Neural progenitor cell (in vitro differentiated cells): ENCODE results near the gene GLO1. TPM values are rescaled to one million over a fixed set of nuclear protein-coding genes. Genes with fewer than 3 reads are reported as not detected.

Experiments used
- DNase-seq: peaks from one replicate; pipeline ENCODE4 v3.0.0-alpha.2; 2016; ENCODE audit warnings: low spot score
- H2AFZ ChIP-seq: fragments of 200-600 bp; sonication (generic); replicated peaks from 2 replicates; pipeline ENCODE4 v1.6.1; 2016; ENCODE audit warnings: antibody characterized with exemption
- H3F3A ChIP-seq: fragments of 200-600 bp; sonication (generic); 2 replicates; pipeline ENCODE4 v1.6.1; 2016; ENCODE audit warnings: antibody characterized with exemption, low read depth
- H3K27ac ChIP-seq: fragments of 200-600 bp; sonication (generic); 2 replicates; pipeline ENCODE4 v1.5.1; 2016; ENCODE audit warnings: mild to moderate bottlenecking
- H3K27me3 ChIP-seq: fragments of 200-600 bp; sonication (generic); 2 replicates; pipeline ENCODE4 v1.6.1; 2016; ENCODE audit warnings: mild to moderate bottlenecking, moderate library complexity
- H3K36me3 ChIP-seq: fragments of 200-600 bp; sonication (generic); 2 replicates; pipeline ENCODE4 v1.5.1; 2016
- H3K4me1 ChIP-seq: fragments of 200-600 bp; sonication (generic); 2 replicates; pipeline ENCODE4 v1.6.1; 2016; ENCODE audit warnings: mixed run types
- H3K4me2 ChIP-seq: fragments of 200-600 bp; sonication (generic); 2 replicates; pipeline ENCODE4 v1.6.1; 2016
- H3K4me3 ChIP-seq: fragments of 200-600 bp; sonication (generic); 2 replicates; pipeline ENCODE4 v1.5.1; 2016
- H3K79me2 ChIP-seq: fragments of 200-600 bp; sonication (generic); 2 replicates; pipeline ENCODE4 v1.6.1; 2016; ENCODE audit warnings: low read depth
- H3K9ac ChIP-seq: fragments of 200-600 bp; sonication (generic); 2 replicates; pipeline ENCODE4 v1.6.1; 2016
- H3K9me3 ChIP-seq: fragments of 200-600 bp; sonication (generic); 2 replicates; pipeline ENCODE4 v1.5.1; 2016; ENCODE audit warnings: low read depth
- H4K20me1 ChIP-seq: fragments of 200-600 bp; sonication (generic); 2 replicates; pipeline ENCODE4 v1.6.1; 2016; ENCODE audit warnings: low read depth
- H3K27ac Mint-ChIP-seq: 3 replicates; pipeline ENCODE4 v1.8.0; 2021; ENCODE audit warnings: mixed read lengths
- H3K27me3 Mint-ChIP-seq: 2 replicates; pipeline ENCODE4 v1.8.0; 2022; ENCODE audit warnings: low read depth, mild to moderate bottlenecking, inconsistent platforms, moderate library complexity, mixed read lengths; ENCODE audit not compliant: insufficient read depth
- H3K36me3 Mint-ChIP-seq: 3 replicates; pipeline ENCODE4 v1.8.0; 2021; ENCODE audit warnings: mixed read lengths
- H3K4me1 Mint-ChIP-seq: 3 replicates; pipeline ENCODE4 v1.8.0; 2021; ENCODE audit warnings: mixed read lengths
- H3K4me3 Mint-ChIP-seq: 3 replicates; pipeline ENCODE4 v1.8.0; 2021; ENCODE audit warnings: mild to moderate bottlenecking, moderate library complexity, mixed read lengths
- H3K9me3 Mint-ChIP-seq: 3 replicates; pipeline ENCODE4 v1.8.0; 2020; ENCODE audit warnings: mixed read lengths
- CTCF ChIP-seq: fragments of 200-600 bp; sonication (generic); IDR thresholded peaks from 2 replicates; pipeline ENCODE4 v1.5.1; 2017; ENCODE audit warnings: antibody characterized with exemption, mild to moderate bottlenecking
- EZH2 ChIP-seq: fragments of 200-600 bp; sonication (generic); IDR thresholded peaks from 2 replicates; pipeline ENCODE4 v1.6.1; 2017; ENCODE audit warnings: antibody characterized with exemption, mild to moderate bottlenecking, moderate library complexity
- EZH2phosphoT487 ChIP-seq: fragments of 200-600 bp; sonication (generic); IDR thresholded peaks from 2 replicates; pipeline ENCODE4 v1.6.1; 2017; ENCODE audit warnings: antibody characterized with exemption
- total RNA-seq: library from RNA; depleted of rRNA; stranded (reverse); fragments of >200 nt; gene quantifications from 2 replicates; pipeline ENCODE4 v1.2.3, GENCODE V29; 2015; ENCODE audit warnings: low replicate concordance

GLO1 gene
- total RNA-seq, 1 donor from 2014 or later, result 525 TPM

GRCh38 chr6:38646166-38646878 is 56.6 kb downstream of the GLO1 start:
- Histone ChIP-seq H4K20me1 (no peaks in the 10 kb centered on the region), H3K27ac (no peak overlapping the region), H2AFZ (no peak overlapping the region), H3K4me1 (peaks cover 4% of the 10 kb centered on the region), H3K4me2 (no peak overlapping the region), H3K27me3 (no peaks in the 10 kb centered on the region), H3K9ac (no peak overlapping the region), H3K36me3 (no peaks in the 10 kb centered on the region), H3K9me3 (no peaks in the 10 kb centered on the region), H3F3A (no peaks in the 10 kb centered on the region), H3K79me2 (no peaks in the 10 kb centered on the region), H3K4me3 (no peak overlapping the region)
- TF ChIP-seq EZH2phosphoT487 (no peak), CTCF (no peak), EZH2 (no peak)
- Mint-ChIP-seq H3K27ac (no peak overlapping the region), H3K4me3 (no peak overlapping the region), H3K36me3 (peaks cover 5% of the 10 kb centered on the region), H3K9me3 (no peaks in the 10 kb centered on the region), H3K4me1 (no peaks in the 10 kb centered on the region), H3K27me3 (peaks cover 3% of the 10 kb centered on the region)
- no peak for DNase-seq

GRCh38 chr6:38644951-38645350 is 58.0 kb downstream of the GLO1 start:
- H3F3A ChIP-seq, result peaks cover 9% of the 10 kb centered on the region
- no peak overlapping the region for H2AFZ ChIP-seq
- DNase-seq, result no peak
- H3K4me2 ChIP-seq, result no peak overlapping the region
- Mint-ChIP-seq H3K4me1 (peaks cover 6% of the 10 kb centered on the region), H3K36me3 (peaks cover 4% of the 10 kb centered on the region), H3K27ac (no peak overlapping the region), H3K9me3 (no peaks in the 10 kb centered on the region), H3K4me3 (no peak overlapping the region), H3K27me3 (peaks cover 8% of the 10 kb centered on the region)
- peaks cover 11% of the 10 kb centered on the region for H3K4me1 ChIP-seq
- no peak overlapping the region for H3K9ac ChIP-seq
- H4K20me1 ChIP-seq, result no peaks in the 10 kb centered on the region
- H3K9me3 ChIP-seq, result no peaks in the 10 kb centered on the region
- H3K27me3 ChIP-seq, result no peaks in the 10 kb centered on the region
- H3K36me3 ChIP-seq, result no peaks in the 10 kb centered on the region
- H3K27ac ChIP-seq, result no peak overlapping the region
- no peak overlapping the region for H3K4me3 ChIP-seq
- TF ChIP-seq EZH2, result no peak
- TF ChIP-seq CTCF, result no peak
- no peak for TF ChIP-seq EZH2phosphoT487
- H3K79me2 ChIP-seq, result peaks cover 10% of the 10 kb centered on the region

GRCh38 chr6:38640216-38640909 is 62.6 kb downstream of the GLO1 start:
- peak overlapping the region; percentile 89 for H3K4me3 ChIP-seq
- H3K27me3 Mint-ChIP-seq, result peaks cover 8% of the 10 kb centered on the region
- H3K79me2 ChIP-seq, result peaks cover 33% of the 10 kb centered on the region
- no peak for DNase-seq
- TF ChIP-seq EZH2, result no peak
- no peak for TF ChIP-seq EZH2phosphoT487
- no peak for TF ChIP-seq CTCF
- peaks cover 2% of the 10 kb centered on the region for H3K36me3 Mint-ChIP-seq
- H3K27ac Mint-ChIP-seq, result peak overlapping the region; percentile 42
- H3K9me3 ChIP-seq, result no peaks in the 10 kb centered on the region
- peak overlapping the region; percentile 77 for H3K27ac ChIP-seq
- peaks cover 28% of the 10 kb centered on the region for H3K4me1 ChIP-seq
- H3K4me2 ChIP-seq, result peak overlapping the region; percentile 91
- H3K9ac ChIP-seq, result peak overlapping the region; percentile 50
- peak overlapping the region; percentile 98 for H2AFZ ChIP-seq
- no peaks in the 10 kb centered on the region for H3K9me3 Mint-ChIP-seq
- peaks cover 21% of the 10 kb centered on the region for H3F3A ChIP-seq
- no peaks in the 10 kb centered on the region for H4K20me1 ChIP-seq
- H3K4me3 Mint-ChIP-seq, result peak overlapping the region; percentile 93
- peaks cover 27% of the 10 kb centered on the region for H3K4me1 Mint-ChIP-seq
- no peaks in the 10 kb centered on the region for H3K27me3 ChIP-seq
- no peaks in the 10 kb centered on the region for H3K36me3 ChIP-seq
